Raji (cell line): ENCODE results near the gene GPR137B.

ENCODE experiments used
- POLR2A ChIP-seq: IDR thresholded peaks from 2 replicates; pipeline ENCODE4 v1.6.1; 2011; ENCODE audit warnings: low read depth, low read length, control low read depth; ENCODE audit not compliant: insufficient read depth

Gene GPR137B

GRCh38 chr1:236142253-236143103 lies at the start of gene GPR137B:
TSS of gene GPR137B (plus strand) at chr1:236142539. CDS start at chr1:236142623, 84 bp downstream.
- peak; percentile 37; the same call in 1 of the 2 replicates for TF ChIP-seq POLR2A

- no peak for TF ChIP-seq POLR2A
Observed at GRCh38 chr1:236092899-236093298, 49.4 kb upstream of the GPR137B start.

- TF ChIP-seq POLR2A = no peak
Observed at GRCh38 chr1:236095705-236096520, 46.4 kb upstream of the GPR137B start.

GRCh38 chr1:236098267-236098666 lies 44.1 kb upstream of the GPR137B start:
- no peak for TF ChIP-seq POLR2A

- no peak for TF ChIP-seq POLR2A
Observed at GRCh38 chr1:236099355-236099974, 42.9 kb upstream of the GPR137B start.

GRCh38 chr1:236100799-236101198 lies 41.5 kb upstream of the GPR137B start:
- no peak for TF ChIP-seq POLR2A

- TF ChIP-seq POLR2A = no peak
Observed at GRCh38 chr1:236101233-236102200, 40.8 kb upstream of the GPR137B start.

GRCh38 chr1:236102611-236103010 lies 39.7 kb upstream of the GPR137B start:
- TF ChIP-seq POLR2A = no peak

- no peak for TF ChIP-seq POLR2A
Observed at GRCh38 chr1:236103059-236103458, 39.3 kb upstream of the GPR137B start.

- TF ChIP-seq POLR2A = no peak
Observed at GRCh38 chr1:236103646-236104218, 38.6 kb upstream of the GPR137B start.

GRCh38 chr1:236107121-236107907 lies 35.0 kb upstream of the GPR137B start:
- TF ChIP-seq POLR2A = no peak

GRCh38 chr1:236108027-236108648 lies 34.2 kb upstream of the GPR137B start:
- TF ChIP-seq POLR2A = no peak

- no peak for TF ChIP-seq POLR2A
Observed at GRCh38 chr1:236110137-236110536, 32.2 kb upstream of the GPR137B start.
